ENCODE measurements around the gene CDX2. TPM values are rescaled to one million over a fixed set of nuclear protein-coding genes. Genes with fewer than 3 reads are reported as not detected.

CDX2 gene
- total RNA-seq, 1 donor from 2014 or later: not detected

DNA sequence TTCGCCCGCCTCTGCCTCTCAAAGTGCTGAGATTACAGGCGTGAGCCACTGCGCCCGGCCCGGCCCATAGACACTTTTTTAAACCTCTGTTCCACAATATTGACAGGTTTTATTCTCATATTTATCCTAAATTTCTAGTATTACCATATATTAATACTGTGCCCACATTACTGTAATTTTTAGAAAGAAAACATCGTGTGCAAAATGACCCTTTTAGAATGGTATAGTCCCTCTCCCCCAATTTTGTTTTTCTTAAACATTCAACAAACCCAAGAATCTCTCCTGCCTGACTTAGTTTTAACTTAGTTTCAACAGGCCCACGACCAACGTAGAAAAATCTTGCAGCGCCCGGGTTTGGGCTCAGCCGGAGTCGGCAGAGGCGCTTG lies 9.1 kb downstream of the CDX2 start:
- H3K27me3 Mint-ChIP-seq (ENCODE audit: low read depth): peaks cover 80% of the 10 kb centered on the region
- H3K4me3 Mint-ChIP-seq (ENCODE audit: unreplicated experiment): peak overlapping the region; percentile 22
- H3K9me3 Mint-ChIP-seq (ENCODE audit: low read depth): no peaks in the 10 kb centered on the region
- peaks cover 12% of the 10 kb centered on the region for H3K4me1 Mint-ChIP-seq (ENCODE audit: low read depth)
- DNase-seq (ENCODE audit: low spot score): no peak
- TF ChIP-seq, protein P1, sequence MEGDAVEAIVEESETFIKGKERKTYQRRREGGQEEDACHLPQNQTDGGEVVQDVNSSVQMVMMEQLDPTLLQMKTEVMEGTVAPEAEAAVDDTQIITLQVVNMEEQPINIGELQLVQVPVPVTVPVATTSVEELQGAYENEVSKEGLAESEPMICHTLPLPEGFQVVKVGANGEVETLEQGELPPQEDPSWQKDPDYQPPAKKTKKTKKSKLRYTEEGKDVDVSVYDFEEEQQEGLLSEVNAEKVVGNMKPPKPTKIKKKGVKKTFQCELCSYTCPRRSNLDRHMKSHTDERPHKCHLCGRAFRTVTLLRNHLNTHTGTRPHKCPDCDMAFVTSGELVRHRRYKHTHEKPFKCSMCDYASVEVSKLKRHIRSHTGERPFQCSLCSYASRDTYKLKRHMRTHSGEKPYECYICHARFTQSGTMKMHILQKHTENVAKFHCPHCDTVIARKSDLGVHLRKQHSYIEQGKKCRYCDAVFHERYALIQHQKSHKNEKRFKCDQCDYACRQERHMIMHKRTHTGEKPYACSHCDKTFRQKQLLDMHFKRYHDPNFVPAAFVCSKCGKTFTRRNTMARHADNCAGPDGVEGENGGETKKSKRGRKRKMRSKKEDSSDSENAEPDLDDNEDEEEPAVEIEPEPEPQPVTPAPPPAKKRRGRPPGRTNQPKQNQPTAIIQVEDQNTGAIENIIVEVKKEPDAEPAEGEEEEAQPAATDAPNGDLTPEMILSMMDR (IDR thresholded peaks at IDR 0.05): no peak
- H3K27ac Mint-ChIP-seq (ENCODE audit: unreplicated experiment): no peak overlapping the region
- H3K36me3 Mint-ChIP-seq (ENCODE audit: low read depth): no peaks in the 10 kb centered on the region

- Mint-ChIP-seq H3K36me3 (ENCODE audit: low read depth) (no peaks in the 10 kb centered on the region), H3K27me3 (ENCODE audit: low read depth) (peaks cover 71% of the 10 kb centered on the region), H3K4me3 (ENCODE audit: unreplicated experiment) (no peak overlapping the region), H3K27ac (ENCODE audit: unreplicated experiment) (no peak overlapping the region), H3K9me3 (ENCODE audit: low read depth) (no peaks in the 10 kb centered on the region), H3K4me1 (ENCODE audit: low read depth) (peaks cover 20% of the 10 kb centered on the region)
- TF ChIP-seq, protein P1 (IDR thresholded peaks at IDR 0.05): no peak
- no peak for DNase-seq (ENCODE audit: low spot score)
These were observed 12.4 kb downstream of the CDX2 start for GRCh38 chr13:27956576-27957300.

DNA sequence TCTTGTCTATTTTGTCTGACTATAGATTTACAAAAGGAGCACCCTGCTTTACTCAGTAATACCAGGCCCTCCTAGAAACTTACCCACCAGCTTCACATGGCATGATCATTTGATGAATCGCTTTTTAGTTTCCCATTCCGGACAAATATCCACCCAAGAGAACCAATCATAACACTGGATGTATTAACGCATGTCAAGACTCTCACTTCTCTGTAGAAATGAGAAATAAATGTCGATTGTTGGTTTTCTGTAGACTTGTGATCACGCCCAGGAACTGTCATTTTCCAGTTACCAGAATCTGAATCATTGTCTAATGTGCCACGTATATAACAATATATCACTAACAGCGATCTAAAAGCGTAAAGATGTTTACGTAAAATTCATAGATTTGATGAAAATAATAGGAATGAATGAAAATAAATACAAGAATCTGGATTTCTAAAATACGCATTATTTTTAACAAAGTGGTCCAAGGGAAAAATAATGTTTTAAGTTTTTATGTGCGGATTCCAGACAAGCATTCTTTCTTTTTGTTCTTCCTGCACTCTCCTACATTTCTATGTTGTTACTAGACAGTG lies 14.0 kb downstream of the CDX2 start:
- Mint-ChIP-seq H3K36me3 (ENCODE audit: low read depth) (no peaks in the 10 kb centered on the region), H3K4me3 (ENCODE audit: unreplicated experiment) (no peak overlapping the region), H3K27ac (ENCODE audit: unreplicated experiment) (no peak overlapping the region), H3K9me3 (ENCODE audit: low read depth) (peaks cover 3% of the 10 kb centered on the region), H3K4me1 (ENCODE audit: low read depth) (peaks cover 12% of the 10 kb centered on the region), H3K27me3 (ENCODE audit: low read depth) (peaks cover 69% of the 10 kb centered on the region)
- DNase-seq (ENCODE audit: low spot score): no peak
- TF ChIP-seq, protein P1 (IDR thresholded peaks at IDR 0.05): no peak

DNA sequence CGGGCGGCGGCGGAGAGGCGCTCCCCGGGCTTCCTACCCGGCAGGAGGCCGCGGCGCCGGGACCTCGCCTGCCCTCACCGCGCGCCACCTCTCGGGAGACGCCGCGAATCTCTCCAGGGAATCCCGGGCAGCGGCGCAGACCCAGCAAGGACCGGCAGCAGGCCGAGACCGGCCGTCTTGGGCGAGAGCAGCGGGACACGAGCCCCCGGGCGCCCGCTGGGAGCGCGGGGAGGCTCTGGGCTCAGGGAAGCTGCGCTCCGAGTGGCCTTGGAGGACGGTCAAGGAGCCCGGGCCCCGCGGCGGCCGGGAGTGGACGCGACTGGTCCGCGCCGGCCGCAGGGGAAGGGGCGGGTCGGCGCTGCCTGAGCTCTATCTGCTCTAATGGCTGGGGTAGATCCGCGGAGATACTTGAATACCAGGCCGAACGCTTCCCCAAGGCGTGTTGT lies 14.7 kb downstream of the CDX2 start:
- TF ChIP-seq, protein P1 (IDR thresholded peaks at IDR 0.05): no peak
- H3K9me3 Mint-ChIP-seq (ENCODE audit: low read depth): peaks cover 6% of the 10 kb centered on the region
- peaks cover 11% of the 10 kb centered on the region for H3K4me1 Mint-ChIP-seq (ENCODE audit: low read depth)
- H3K27me3 Mint-ChIP-seq (ENCODE audit: low read depth): peaks cover 67% of the 10 kb centered on the region
- no peaks in the 10 kb centered on the region for H3K36me3 Mint-ChIP-seq (ENCODE audit: low read depth)
- peak overlapping the region; percentile 69 for H3K4me3 Mint-ChIP-seq (ENCODE audit: unreplicated experiment)
- no peak overlapping the region for H3K27ac Mint-ChIP-seq (ENCODE audit: unreplicated experiment)
- DNase-seq (ENCODE audit: low spot score): no peak

- H3K36me3 Mint-ChIP-seq (ENCODE audit: low read depth): no peaks in the 10 kb centered on the region
- H3K27ac Mint-ChIP-seq (ENCODE audit: unreplicated experiment): no peak overlapping the region
These were observed 15.3 kb downstream of the CDX2 start for GRCh38 chr13:27953676-27954405.

More at GRCh38 chr13:27953676-27954405, 15.3 kb downstream of the CDX2 start:
- DNase-seq (ENCODE audit: low spot score): no peak
- H3K4me3 Mint-ChIP-seq (ENCODE audit: unreplicated experiment): peak overlapping the region; percentile 69
- TF ChIP-seq, protein P1 (IDR thresholded peaks at IDR 0.05): peak; percentile 94
- H3K27me3 Mint-ChIP-seq (ENCODE audit: low read depth): peaks cover 65% of the 10 kb centered on the region
- H3K4me1 Mint-ChIP-seq (ENCODE audit: low read depth): peaks cover 11% of the 10 kb centered on the region
- peaks cover 6% of the 10 kb centered on the region for H3K9me3 Mint-ChIP-seq (ENCODE audit: low read depth)

Data from chondrocyte (in vitro differentiated cells).